ENCODE measurements around the gene SEMA4G. TPM values are rescaled to one million over a fixed set of nuclear protein-coding genes. Genes with fewer than 3 reads are reported as not detected.

Gene SEMA4G
- total RNA-seq, 1 experiment from 2014 or later, result 2.5 TPM

- Histone ChIP-seq H3K27me3 (no peaks in the 10 kb centered on the region), H3K4me1 (peaks cover 5% of the 10 kb centered on the region; the same call in 1 of the 2 replicates), H3K36me3 (peaks cover 40% of the 10 kb centered on the region), H3K9me3 (replicated peaks) (no peaks in the 10 kb centered on the region), H3K4me3 (no peak overlapping the region), H3K27ac (no peak overlapping the region)
- peak in 1 of 2 experiments; percentile 75 for DNase-seq
These were observed 24.8 kb downstream of the SEMA4G start for GRCh38 chr10:100993986-100994708.

GRCh38 chr10:100995181-100995580 is 25.9 kb downstream of the SEMA4G start:
- DNase-seq, result no peak
- H3K4me1 ChIP-seq, result peaks cover 5% of the 10 kb centered on the region; the same call in 1 of the 2 replicates
- no peaks in the 10 kb centered on the region for H3K9me3 ChIP-seq (replicated peaks)
- no peak overlapping the region for H3K27ac ChIP-seq
- no peak overlapping the region for H3K4me3 ChIP-seq
- peaks cover 29% of the 10 kb centered on the region for H3K36me3 ChIP-seq
- H3K27me3 ChIP-seq, result no peaks in the 10 kb centered on the region

- Histone ChIP-seq H3K4me3 (peak overlapping the region; percentile 83), H3K27me3 (no peaks in the 10 kb centered on the region), H3K9me3 (replicated peaks) (no peaks in the 10 kb centered on the region), H3K27ac (peak overlapping the region; percentile 99), H3K36me3 (peaks cover 17% of the 10 kb centered on the region), H3K4me1 (peaks cover 14% of the 10 kb centered on the region)
- DNase-seq, result peak; percentile 56 to 69
These were observed 27.5 kb downstream of the SEMA4G start for GRCh38 chr10:100996678-100997359.

- Histone ChIP-seq H3K4me1 (peaks cover 18% of the 10 kb centered on the region), H3K36me3 (peaks cover 18% of the 10 kb centered on the region), H3K4me3 (peak overlapping the region; percentile 83), H3K9me3 (replicated peaks) (no peaks in the 10 kb centered on the region), H3K27ac (peak overlapping the region; percentile 99), H3K27me3 (no peaks in the 10 kb centered on the region)
- peak; percentile 100 for DNase-seq
These were observed 28.3 kb downstream of the SEMA4G start for GRCh38 chr10:100997360-100998182.

GRCh38 chr10:100998183-100998990 is 29.1 kb downstream of the SEMA4G start:
- peaks cover 23% of the 10 kb centered on the region for H3K36me3 ChIP-seq
- no peaks in the 10 kb centered on the region for H3K9me3 ChIP-seq (replicated peaks)
- H3K27ac ChIP-seq, result peak overlapping the region; percentile 99
- peaks cover 18% of the 10 kb centered on the region for H3K4me1 ChIP-seq
- H3K4me3 ChIP-seq, result peak overlapping the region; percentile 83
- no peaks in the 10 kb centered on the region for H3K27me3 ChIP-seq
- DNase-seq, result no peak

- H3K4me1 ChIP-seq, result peaks cover 18% of the 10 kb centered on the region
- no peaks in the 10 kb centered on the region for H3K9me3 ChIP-seq (replicated peaks)
- H3K4me3 ChIP-seq, result peak overlapping the region; percentile 83
- DNase-seq, result peak; percentile 90
- peaks cover 24% of the 10 kb centered on the region for H3K36me3 ChIP-seq
- peak overlapping the region; percentile 99 for H3K27ac ChIP-seq
- H3K27me3 ChIP-seq, result no peaks in the 10 kb centered on the region
These were observed 29.9 kb downstream of the SEMA4G start for GRCh38 chr10:100998991-100999741.

GRCh38 chr10:100999742-101000126 is 30.4 kb downstream of the SEMA4G start, which contains the start of gene LZTS2:
Gene LZTS2, plus strand, starts transcription at chr10:100999808. Its CDS starts 2,731 bp downstream, at chr10:101002539.
- H3K4me1 ChIP-seq, result peaks cover 21% of the 10 kb centered on the region

GRCh38 chr10:101000127-101000914 is 31.0 kb downstream of the SEMA4G start:
- DNase-seq, result peak; percentile 52 to 70
- H3K27ac ChIP-seq, result peak overlapping the region; percentile 99
- H3K9me3 ChIP-seq (replicated peaks), result no peaks in the 10 kb centered on the region
- peaks cover 26% of the 10 kb centered on the region for H3K4me1 ChIP-seq
- peaks cover 31% of the 10 kb centered on the region for H3K36me3 ChIP-seq
- H3K27me3 ChIP-seq, result no peaks in the 10 kb centered on the region
- peak overlapping the region; percentile 83 for H3K4me3 ChIP-seq

More at GRCh38 chr10:100999742-101000126, 30.4 kb downstream of the SEMA4G start, which contains the start of gene LZTS2:
- DNase-seq, result no peak
- Histone ChIP-seq H3K4me3 (peak within 1 kb of the TSS; percentile 83), H3K27ac (peak within 1 kb of the TSS; percentile 99), H3K36me3 (peaks cover 25% of the 10 kb centered on the region), H3K9me3 (replicated peaks) (no peaks in the 10 kb centered on the region), H3K27me3 (no peaks in the 10 kb centered on the region)

- H3K27me3 ChIP-seq, result no peaks in the 10 kb centered on the region
- H3K9me3 ChIP-seq (replicated peaks), result no peaks in the 10 kb centered on the region
- peak overlapping the region; percentile 83 for H3K4me3 ChIP-seq
- peaks cover 32% of the 10 kb centered on the region for H3K4me1 ChIP-seq
- peak; percentile 94 to 95 for DNase-seq
- H3K36me3 ChIP-seq, result peaks cover 39% of the 10 kb centered on the region
- H3K27ac ChIP-seq, result peak overlapping the region; percentile 99
These were observed 31.8 kb downstream of the SEMA4G start for GRCh38 chr10:101000915-101001658.

- Histone ChIP-seq H3K4me1 (peaks cover 33% of the 10 kb centered on the region), H3K36me3 (peaks cover 43% of the 10 kb centered on the region), H3K4me3 (peak overlapping the region; percentile 83), H3K9me3 (replicated peaks) (no peaks in the 10 kb centered on the region), H3K27me3 (no peaks in the 10 kb centered on the region), H3K27ac (peak overlapping the region; percentile 99)
- DNase-seq, result no peak
These were observed 32.3 kb downstream of the SEMA4G start for GRCh38 chr10:101001659-101002035.

- DNase-seq, result peak in 1 of 2 experiments; percentile 4
- Histone ChIP-seq H3K27me3 (no peaks in the 10 kb centered on the region), H3K9me3 (replicated peaks) (no peaks in the 10 kb centered on the region), H3K27ac (no peak overlapping the region), H3K4me1 (peaks cover 40% of the 10 kb centered on the region), H3K36me3 (peaks cover 44% of the 10 kb centered on the region), H3K4me3 (no peak overlapping the region)
These were observed 33.2 kb downstream of the SEMA4G start for GRCh38 chr10:101002456-101002855.

- peaks cover 51% of the 10 kb centered on the region for H3K36me3 ChIP-seq
- DNase-seq, result no peak
- no peak overlapping the region for H3K4me3 ChIP-seq
- H3K4me1 ChIP-seq, result peaks cover 52% of the 10 kb centered on the region
- H3K9me3 ChIP-seq (replicated peaks), result no peaks in the 10 kb centered on the region
- H3K27ac ChIP-seq, result no peak overlapping the region
- H3K27me3 ChIP-seq, result no peaks in the 10 kb centered on the region
These were observed 34.4 kb downstream of the SEMA4G start for GRCh38 chr10:101003639-101004206.

All from SJCRH30 (cell line).